Sciatic nerve (tissue), 2 donors: ENCODE results near the gene PITPNC1. TPM values are rescaled to one million over a fixed set of nuclear protein-coding genes. Genes with fewer than 3 reads are reported as not detected.

Experiments
- ATAC-seq: fragments of 200-7000 bp; cut with Tn5 transposase; one replicate; pipeline ENCODE4 v1.9.1; 2020; ENCODE audit warnings: mild to moderate bottlenecking, moderate library complexity
- DNase-seq: peaks from one replicate; pipeline ENCODE4 v3.0.0-alpha.2; 2020; ENCODE audit warnings: low spot score
- intact Hi-C: fragments of 100-400 bp; cut with DNase I; formaldehyde crosslinking; loops from one replicate; pipeline ENCODE4 v1.14.2; 2022
- total RNA-seq: library from RNA; stranded (reverse); fragmentation: NEBNext Ultra II Directional; extraction: Animal tissue kit (Norgen Biotek cat#: 25700); gene quantifications from one replicate; pipeline ENCODE4 v1.2.1, GENCODE V29; 2021
- donor health status: DM: no; HTN: no; CAD: no.
- donor health status: DM: no; HTN: no; CAD: no.

The PITPNC1 gene
- total RNA-seq, 1 donor from 2014 or later, result 27.9 TPM

GRCh38 chr17:67663457-67663856 is 286.4 kb downstream of the PITPNC1 start:
- ATAC-seq (no peak), DNase-seq (no peak)
- intact Hi-C loops, result no loop called here

DNA sequence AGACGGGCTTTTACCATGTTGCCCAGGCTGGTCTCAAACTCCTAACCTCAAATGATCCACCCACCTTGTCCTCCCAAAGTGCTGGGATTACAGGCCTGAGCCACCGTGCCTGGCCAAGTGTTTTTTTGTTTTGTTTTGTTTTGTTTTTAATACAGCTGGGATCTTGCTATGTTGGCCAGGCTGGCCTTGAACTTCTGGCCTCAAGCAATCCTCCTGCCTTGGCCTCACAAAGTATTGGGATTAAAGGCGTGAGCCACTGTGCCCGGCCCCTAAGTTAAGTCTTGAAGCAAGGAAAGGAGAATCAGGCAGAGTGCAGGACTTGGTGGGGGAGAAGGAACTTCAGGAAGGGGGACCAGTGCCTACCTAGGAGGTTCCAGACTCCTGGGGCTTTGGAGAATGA is 288.9 kb downstream of the PITPNC1 start:
- DNase-seq (no peak), ATAC-seq (no peak)
- intact Hi-C loops, result no loop called here

DNA sequence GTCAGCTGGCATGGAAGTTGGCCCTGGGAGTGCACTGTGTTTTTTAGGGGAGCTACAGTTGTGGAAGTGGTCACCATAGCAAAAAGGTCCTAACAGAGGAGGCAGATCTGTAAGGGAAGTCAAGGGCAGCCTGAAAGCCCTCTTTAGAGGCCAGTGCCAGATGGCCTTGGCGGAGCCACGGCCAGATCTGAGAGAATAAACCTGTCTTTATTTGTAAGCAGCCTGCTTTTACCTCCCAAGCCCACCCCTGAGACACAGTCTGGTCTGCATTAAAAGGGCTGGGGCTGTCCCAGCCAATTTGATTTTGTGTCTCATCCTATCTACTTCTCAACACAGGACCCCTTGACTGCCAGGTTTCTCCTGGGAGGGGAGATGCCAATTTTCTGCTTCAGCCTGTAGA is 289.6 kb downstream of the PITPNC1 start:
- ATAC-seq (no peak), DNase-seq (no peak)
- intact Hi-C loops, result no loop called here

DNA sequence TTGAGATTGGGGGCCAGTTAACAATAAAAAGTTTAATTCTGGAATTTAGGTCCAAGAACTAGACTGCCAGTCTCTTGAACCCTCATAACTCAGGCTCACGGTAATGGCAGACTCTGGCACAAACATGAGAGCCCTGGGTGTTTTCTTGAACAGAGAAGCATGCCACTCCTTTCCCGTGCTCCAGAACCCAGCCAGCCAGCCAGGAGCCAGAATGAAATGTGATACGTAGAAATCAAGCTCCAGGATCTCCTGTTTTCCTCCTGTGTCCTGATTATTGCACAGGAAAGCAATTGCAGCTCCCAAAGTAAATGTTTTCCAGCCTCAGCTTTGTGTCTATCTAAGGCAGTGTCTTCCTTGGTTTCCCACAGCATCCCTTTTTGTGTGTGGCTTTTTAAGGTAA is 294.4 kb downstream of the PITPNC1 start:
- no peak for ATAC-seq
- no peak for DNase-seq
- intact Hi-C loops, result no loop called here

GRCh38 chr17:67672592-67673335 is 295.7 kb downstream of the PITPNC1 start:
- DNase-seq (no peak), ATAC-seq (no peak)
- intact Hi-C loops, result no loop called here

DNA sequence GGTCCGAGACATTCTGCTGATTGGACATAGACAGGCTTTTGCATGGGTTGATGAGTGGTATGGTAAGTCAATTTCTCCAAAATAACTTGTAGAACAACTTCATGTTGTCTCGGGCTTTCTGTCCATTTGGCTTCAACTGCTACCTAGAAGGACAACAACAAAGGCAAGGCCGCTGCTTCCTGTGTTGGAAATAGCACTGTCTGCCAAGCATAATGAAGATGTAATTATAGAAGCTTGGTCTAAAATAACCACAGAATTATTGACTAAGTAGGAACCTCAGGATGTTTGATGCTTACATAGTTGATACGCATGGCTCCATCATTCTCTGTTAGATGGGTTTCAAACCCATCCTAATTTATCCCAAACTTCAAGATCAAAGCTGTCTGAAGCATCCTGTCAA is 298.4 kb downstream of the PITPNC1 start:
- intact Hi-C loops, result no loop called here
- ATAC-seq, result no peak
- DNase-seq, result no peak

- DNase-seq (no peak), ATAC-seq (no peak)
- intact Hi-C loops, result no loop called here
Measured at GRCh38 chr17:67676305-67676704, 299.2 kb downstream of the PITPNC1 start.

GRCh38 chr17:67678414-67678813 is 301.3 kb downstream of the PITPNC1 start:
- no peak for ATAC-seq
- intact Hi-C loops, result no loop called here
- no peak for DNase-seq

DNA sequence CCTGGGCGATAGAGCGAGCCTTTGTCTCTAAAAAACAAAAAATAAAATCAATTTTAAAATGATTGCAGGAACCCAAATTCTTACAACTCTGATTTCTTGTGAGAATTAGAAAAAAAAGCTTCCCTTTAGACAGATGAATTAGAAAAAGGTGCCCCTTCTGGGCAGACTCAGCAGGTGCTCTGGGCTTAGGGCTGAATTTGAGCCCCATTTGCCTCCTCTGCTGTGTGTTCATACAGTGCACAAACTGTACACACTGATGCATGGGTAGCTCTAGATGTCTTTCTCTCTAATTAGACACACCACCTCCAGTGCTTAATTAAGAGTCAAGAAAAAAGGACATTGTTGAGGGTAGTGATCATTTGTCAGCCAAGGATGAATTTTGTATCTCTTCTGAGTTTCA is 302.1 kb downstream of the PITPNC1 start:
- intact Hi-C loops, result no loop called here

DNA sequence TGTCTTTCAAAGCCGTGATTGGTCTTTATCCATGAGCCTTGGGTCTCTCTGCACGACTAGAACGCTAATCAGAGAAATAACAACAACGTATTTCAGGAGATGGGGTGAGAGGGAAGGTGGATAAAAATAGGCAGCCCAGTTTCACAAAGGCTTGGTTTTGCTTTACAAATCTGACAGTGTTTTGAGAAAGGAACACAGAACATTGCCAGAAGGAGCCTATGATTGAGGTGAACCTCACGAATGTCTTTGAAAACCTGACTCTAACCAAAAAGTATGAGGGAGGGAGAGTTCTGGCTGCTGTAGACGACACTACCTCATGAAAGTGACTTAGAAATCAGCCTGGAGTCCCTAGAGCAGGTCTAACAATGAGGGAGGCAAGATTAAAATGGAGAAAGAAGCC is 302.6 kb downstream of the PITPNC1 start:
- intact Hi-C loops, result no loop called here
- no peak for DNase-seq
- ATAC-seq, result no peak

More for the DNA sequence above, 302.1 kb downstream of the PITPNC1 start:
- ATAC-seq, result no peak
- DNase-seq, result no peak

GRCh38 chr17:67680445-67681224 is 303.6 kb downstream of the PITPNC1 start:
- ATAC-seq (no peak), DNase-seq (no peak)
- intact Hi-C loops, result no loop called here

GRCh38 chr17:67682196-67682595 is 305.1 kb downstream of the PITPNC1 start:
- intact Hi-C loops, result no loop called here
- DNase-seq, result no peak
- ATAC-seq, result no peak

- DNase-seq, result no peak
- intact Hi-C loops, result loop anchor here (5.0 kb wide), 1 partner anchor 308 kb away; the partner anchor contains the start of gene PITPNC1
- no peak for ATAC-seq
Measured at GRCh38 chr17:67685351-67685750, 308.3 kb downstream of the PITPNC1 start.

- ATAC-seq, result no peak
- intact Hi-C loops, result loop anchor here (5.0 kb wide), 1 partner anchor 309 kb away; the partner anchor contains the start of gene PITPNC1
- no peak for DNase-seq
Measured at GRCh38 chr17:67686241-67686640, 309.2 kb downstream of the PITPNC1 start.

- intact Hi-C loops, result loop anchor here (5.0 kb wide), 1 partner anchor 310 kb away; the partner anchor contains the start of gene PITPNC1
- no peak for DNase-seq
- no peak for ATAC-seq
Measured at GRCh38 chr17:67687511-67687910, 310.4 kb downstream of the PITPNC1 start.

GRCh38 chr17:67689534-67690177 is 312.6 kb downstream of the PITPNC1 start:
- intact Hi-C loops, result loop anchor here (5.0 kb wide), 1 partner anchor 312 kb away; the partner anchor contains the start of gene PITPNC1
- DNase-seq (no peak), ATAC-seq (peak; percentile 71)

GRCh38 chr17:67693811-67694210 is 316.7 kb downstream of the PITPNC1 start:
- intact Hi-C loops, result no loop called here
- ATAC-seq (no peak), DNase-seq (no peak)

DNA sequence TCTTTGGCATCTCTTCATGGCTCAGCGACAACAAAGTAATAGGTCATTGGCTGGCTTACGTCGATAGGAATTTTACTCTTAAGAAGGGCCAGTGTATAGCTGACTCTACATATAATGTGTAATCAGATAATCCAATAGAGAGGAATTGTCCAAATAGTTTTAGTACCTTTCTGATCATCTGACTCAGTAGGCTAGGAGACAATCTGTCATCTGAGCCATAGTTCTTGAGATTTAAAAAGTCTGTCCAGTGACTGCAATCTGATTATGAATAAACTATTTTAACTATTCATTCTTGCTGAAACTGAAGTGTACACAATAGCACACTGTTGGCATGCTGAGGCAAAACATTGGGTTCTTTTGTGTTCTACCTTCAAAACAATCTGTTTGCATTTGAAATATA is 319.3 kb downstream of the PITPNC1 start:
- ATAC-seq, result no peak
- intact Hi-C loops, result no loop called here

DNA sequence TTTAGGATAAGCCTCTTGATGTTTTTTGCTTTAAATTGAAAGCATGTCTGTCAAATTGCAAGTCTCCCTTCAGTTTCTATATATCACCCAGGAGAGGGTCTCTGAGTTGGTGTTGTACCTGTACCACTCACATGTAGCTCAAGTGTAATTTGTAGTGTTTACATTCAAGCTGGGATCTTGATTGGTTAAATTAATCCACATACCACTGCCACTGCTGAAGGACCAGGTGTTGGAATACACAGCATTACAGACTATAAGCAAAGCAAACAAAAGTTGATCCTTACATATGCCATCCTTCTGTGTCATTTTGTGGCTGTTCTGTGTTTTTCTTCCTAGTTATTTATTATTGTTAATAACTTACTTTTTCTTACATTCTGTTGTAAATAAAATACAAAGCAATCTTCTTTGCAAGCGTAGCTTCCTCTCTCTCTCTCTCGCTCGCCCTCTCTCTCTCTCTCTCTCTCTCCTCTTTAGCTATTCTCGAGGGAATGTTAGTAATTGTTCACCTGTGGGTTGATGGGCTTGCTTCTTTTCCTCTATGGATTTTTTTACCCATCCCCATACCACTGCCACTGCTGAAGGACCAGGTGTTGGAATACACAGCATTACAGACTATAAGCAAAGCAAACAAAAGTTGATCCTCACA is 319.9 kb downstream of the PITPNC1 start:
- DNase-seq, result no peak
- intact Hi-C loops, result no loop called here
- no peak for ATAC-seq

More for the DNA sequence above, 319.3 kb downstream of the PITPNC1 start:
- no peak for DNase-seq
